T-helper 1 cell (primary cell): Measurements from ENCODE around the gene ARMH1.
"Not testable (repeated sequence)": the region's sequence is repeated elsewhere in the genome, so short reads cannot be mapped to it uniquely, and the experiment has no call there.

Experiments
- DNase-seq, 5 donors: peaks; one replicate each; pipeline ENCODE4 v3.0.0-alpha.2; 2012 to 2020

ARMH1 gene

DNA sequence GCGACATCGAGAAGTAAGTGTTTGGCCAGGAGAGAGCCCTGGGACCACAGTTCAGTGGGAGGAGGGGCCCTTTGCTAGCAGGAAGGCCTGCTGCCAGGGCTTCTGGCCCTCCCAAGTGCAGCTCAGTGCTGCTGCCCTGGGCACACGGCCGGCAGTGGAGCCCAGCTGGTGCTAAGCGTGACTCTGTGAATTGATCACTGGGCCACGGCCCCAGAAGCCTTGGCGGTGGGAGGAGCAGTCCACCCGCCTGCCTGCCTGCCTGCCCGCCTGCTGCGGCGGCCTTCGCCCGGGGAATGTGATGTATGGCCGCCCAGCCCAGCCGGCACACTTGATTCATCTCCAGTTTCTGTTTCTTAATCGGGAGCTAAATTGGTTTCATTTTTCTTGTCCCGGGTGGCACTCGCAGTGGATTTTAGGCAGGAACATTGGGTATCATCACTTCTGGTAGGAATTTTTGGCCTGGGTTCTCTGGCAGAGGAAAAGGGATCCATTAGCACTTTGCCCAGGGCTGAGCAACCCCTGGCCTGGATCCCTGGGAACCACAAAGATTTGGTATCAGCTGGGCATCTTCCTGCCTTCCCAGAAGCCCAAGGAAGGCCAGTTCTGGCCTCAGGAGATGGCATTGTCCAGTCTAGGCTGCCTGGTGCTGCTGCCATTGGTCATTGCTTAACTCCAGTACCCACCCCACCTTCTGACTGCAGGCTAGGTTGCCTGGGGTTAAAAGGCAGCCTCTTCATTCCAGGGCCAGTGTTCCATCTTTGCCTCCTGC lies 28.9 kb upstream of the ARMH1 start:
- no peak for DNase-seq

DNA sequence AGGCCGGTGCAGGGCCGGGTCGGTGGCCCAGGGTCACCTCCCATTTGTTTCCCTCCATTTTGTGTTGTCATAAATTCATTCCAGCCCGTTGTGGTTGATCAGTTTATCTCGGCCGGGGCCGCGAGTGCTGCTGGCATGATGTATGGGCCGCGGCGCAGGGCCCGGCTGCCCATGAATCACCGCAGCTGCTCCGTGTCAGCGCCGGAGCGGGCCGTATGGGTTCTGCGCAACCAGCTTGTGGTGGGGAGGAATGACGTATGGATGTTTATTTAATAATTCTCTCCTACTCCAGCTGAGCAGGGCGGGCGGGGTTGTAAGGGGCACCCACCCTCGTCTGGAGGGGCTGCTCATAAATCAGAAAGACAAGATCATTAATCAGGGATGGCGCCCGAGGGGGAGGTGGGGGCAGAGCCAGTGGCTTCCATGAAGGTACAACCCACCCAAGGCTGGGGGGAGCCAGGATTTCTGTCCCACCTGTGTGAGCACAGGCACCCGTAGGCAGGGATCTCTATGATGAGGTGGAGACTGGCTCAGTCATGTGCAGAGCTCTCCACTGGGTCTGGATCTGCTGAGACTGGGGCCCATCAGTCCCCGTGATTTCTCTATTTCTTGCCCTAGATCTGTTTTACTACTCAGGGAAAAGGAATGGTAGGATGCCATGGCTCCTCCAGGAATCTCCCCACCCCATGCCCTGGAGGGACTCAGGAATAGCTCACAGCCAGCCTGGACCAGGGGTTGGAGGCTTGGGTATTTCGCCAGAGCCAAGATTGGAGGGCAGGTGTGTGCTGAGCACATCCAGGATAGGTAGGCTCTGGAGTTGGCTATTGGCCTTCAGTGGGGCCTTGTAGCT lies 28.0 kb upstream of the ARMH1 start:
- DNase-seq: no peak

DNA sequence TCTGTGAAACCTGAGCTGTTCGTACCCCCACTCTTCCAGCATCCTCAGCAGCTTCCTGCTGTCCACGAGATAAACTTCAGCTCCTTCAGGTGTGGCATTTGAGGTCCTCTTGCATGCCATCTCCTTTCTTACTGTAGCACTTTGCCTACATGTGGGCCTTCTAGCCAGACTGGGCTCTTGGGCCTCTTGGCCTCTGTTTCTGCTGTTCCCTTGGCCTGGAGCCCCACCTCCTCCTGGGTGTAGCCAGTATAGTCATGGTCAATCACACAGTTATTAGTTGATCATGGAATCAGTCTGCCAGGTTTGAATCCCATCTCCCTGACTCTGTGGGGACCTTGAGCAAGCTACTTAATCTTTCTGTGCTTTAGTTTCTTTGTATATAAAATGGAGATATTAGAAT lies 26.6 kb upstream of the ARMH1 start:
- DNase-seq: no peak

DNA sequence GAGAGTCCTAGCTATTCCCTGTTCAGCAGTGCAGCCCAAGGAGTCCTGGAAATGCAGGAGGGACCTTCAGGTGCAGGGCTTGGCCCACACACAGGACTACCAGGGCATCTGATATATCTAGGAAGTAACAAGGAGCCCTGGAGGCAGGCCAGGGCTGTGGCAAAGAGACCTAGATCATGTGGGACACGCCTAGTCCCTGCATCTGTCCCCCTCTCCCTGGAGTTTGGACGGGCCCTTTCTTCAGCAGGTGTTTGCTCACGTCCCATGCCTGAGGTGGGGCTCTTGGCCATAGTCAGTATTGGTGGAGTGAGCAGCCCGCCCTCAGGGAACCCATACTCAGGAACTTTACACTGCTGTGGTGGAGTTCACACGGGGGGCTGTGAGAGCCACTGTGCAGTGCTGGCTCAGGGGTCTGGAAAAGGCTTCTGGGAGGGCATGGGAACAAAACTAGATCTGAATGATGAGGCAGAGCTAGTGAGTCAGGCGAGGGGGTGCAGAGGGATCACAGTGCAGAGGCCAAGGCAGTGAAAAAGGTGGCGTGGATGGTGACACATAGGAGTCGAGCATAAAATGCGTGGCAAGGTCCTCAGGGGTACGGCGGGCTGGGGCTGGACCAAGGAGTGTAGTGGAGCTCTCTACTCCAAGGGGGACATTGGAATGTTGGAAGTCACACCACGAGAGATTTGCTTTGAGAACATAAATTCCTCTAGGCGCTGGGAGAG lies 25.8 kb upstream of the ARMH1 start:
- DNase-seq: no peak

DNA sequence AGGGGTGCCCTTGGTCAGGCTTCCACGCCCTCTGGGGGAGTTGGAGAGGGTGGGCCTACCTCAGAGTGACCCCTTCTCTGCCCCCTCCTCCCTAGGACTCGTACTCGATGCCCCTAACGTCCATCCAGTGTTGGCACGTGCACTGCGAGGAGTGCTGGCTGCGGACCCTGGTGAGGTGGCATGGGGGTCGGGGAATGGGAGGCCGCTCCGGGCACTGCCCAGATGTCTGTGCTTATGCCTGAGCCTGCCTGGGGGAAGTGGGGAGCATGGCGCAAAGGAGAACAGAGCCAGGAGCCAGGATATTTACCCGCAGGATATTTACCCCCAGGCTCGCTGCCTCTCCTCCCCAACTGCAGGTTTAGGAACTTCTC lies 24.7 kb upstream of the ARMH1 start:
- DNase-seq: no peak

DNA sequence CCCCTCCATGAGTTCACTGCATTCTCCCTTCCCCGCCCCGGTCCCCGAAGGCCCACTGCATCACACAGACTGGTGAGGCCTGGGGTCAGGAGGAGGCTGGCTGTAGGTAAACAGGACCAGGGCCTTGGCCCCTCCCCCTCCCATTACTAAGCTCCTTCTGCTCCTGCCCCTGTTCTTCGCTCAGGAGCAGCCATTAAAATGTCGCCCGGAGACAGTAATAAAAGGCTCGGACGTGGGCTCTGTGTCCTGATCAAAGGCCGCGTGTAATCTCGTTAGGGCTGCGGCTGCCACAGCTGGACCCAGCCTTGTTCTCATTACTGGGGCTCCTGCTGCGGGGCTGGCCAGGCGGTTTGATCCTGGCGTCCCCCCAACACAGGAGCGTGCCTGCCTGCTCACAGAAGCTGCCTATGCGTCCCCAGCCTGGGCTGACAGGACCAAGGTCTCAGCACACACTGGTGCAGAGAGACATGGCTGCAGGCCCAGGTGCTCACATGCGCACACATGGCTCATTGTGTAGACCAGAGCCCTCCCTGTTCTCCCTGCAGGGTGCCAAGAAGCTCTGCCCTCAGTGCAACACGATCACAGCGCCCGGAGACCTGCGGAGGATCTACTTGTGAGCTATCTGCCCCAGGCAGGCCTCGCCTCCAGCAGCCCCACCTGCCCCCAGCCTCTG lies 24.2 kb upstream of the ARMH1 start:
- DNase-seq: no peak

DNA sequence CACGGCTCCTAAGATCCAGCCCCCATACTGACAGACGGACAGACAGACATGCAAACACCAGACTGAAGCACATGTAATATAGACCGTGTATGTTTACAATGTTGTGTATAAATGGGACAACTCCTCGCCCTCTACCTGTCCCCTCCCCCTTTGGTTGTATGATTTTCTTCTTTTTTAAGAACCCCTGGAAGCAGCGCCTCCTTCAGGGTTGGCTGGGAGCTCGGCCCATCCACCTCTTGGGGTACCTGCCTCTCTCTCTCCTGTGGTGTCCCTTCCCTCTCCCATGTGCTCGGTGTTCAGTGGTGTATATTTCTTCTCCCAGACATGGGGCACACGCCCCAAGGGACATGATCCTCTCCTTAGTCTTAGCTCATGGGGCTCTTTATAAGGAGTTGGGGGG lies 23.4 kb upstream of the ARMH1 start:
- DNase-seq: no peak

DNA sequence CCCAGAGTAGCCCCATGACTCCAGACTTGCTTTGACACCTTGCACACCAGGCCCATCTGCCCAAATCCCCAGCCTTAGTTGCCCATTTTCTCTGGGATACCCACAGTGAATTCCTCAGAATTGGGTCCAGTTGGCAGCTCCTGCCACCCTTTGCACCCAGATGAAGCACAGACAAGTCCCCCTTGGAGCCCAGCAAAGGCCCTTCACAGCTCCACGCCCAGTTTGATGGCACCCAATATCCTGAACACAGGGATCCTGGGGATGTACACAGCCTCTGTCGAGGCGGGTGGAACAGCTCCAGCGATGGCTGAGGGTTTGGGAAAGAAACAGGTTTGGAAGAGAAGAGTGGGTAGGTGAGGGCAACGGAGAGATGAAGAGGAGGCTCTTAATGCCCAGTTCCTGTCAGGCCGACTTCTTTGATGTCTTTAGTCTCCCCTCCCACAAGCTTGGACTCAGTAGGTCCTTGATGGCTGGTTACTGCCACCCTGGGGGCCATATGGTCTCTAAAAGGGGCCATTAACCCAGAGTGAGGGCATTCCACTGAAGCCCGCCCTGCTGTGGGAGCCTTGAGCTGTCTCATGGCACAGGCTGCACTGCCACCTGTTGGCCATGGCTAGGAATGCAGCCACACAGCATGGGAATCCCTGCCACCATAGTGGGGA lies 21.9 kb upstream of the ARMH1 start:
- DNase-seq: peak; percentile 45 to 66 (median 57)

DNA sequence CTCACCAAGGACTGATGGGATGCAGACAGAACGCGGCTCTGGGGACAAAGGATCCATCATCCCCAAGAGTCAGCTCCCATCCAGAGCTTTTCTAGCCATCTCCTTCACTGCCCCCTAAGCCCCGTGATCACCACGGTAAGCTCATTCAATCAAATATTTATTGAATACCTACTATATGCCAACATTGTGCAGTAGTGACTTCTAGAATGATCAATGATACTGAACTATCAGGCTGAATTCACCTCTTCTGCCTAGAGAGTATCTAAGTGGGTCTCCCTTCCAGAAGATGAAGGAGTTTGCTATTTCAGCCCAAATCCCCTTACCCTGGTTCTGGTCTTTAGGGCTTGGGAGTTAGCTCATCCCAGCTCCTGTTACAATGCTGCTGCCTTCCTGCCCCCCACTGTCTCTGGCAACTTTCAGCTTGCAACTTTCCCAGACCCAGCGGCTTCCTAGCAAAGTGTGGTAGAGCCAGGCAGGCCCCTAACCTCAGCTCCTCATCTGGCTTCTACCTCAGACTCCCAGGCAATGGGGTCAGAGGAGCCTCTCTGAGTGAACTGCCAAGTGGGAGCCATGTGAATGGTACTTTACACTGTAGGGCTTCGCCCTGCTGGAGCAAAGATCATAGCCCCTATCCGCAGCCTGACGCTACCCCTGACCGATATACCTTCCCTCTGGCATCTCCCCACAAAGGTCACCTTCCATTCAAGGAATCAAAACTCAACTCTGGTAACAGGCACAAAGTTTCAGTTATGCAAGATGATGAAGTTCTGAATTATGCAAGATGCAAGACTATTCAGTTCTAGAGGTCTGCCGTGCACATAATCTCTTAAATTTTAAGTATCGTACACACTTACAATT lies 21.2 kb upstream of the ARMH1 start:
- no peak for DNase-seq

DNA sequence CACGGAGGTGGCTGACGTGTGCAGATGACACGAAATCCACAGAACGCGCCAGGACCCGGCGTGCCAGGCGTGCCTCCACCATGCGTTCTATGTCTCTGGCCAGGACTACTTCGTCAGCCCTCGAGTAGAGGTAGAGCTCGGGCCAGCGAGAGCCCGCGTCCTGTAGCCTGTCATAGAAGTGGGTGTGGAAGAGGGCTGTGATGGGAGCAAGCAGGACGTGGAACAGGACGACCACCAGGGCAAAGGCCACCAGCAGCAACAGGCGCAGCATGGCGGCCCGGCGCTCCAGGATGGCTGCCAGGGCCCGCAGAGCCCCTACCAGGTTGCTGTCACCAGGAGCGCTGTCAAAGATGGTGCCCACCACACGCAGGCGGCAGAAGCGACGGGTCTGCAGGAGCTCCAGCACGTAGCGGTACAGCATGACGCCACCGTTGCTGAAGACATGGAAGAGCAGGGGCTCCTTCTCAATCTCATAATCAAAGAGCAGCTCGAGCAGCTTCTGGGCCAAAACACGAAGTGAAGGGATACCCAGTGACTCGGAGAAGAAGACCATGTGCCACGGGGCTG lies 19.8 kb upstream of the ARMH1 start:
- DNase-seq: no peak

DNA sequence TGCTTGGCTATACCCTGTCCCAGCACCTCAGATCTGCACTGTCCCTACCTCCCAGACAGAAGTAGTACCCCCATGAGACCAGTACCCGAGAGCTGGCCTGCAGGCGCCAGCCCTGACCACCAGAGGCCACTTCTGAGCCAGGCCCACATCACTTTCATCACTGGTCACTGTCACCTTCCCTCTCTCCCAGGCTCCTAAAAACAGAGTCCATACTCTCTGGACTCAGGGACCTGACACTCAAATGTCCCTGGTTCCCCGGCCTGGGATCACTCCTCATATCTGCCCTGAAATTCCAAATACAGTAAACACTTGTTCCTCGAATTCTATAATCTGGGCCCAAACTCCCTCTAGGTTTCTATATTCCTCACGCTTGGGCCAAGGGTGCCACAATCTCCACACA lies 18.9 kb upstream of the ARMH1 start:
- no peak for DNase-seq

DNA sequence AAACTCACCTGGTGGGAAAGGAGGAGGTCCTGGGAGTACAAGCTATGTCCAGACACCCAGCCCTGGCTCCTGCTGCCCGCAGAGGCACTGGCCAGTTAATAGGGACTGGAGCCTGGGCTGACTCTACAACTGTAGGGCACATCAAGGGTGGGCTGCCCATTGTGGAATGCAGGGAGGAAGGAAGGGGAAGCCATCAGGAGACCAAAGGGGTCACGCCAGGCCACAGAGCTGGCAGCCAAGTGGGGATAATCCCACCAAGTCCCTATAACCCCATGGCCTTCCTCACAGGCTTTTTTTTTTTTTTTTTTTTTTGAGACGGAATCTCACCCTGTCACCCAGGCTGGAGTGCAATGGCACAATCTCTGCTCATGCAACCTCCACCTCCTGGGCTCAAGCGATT lies 14.9 kb upstream of the ARMH1 start:
- no peak for DNase-seq

DNA sequence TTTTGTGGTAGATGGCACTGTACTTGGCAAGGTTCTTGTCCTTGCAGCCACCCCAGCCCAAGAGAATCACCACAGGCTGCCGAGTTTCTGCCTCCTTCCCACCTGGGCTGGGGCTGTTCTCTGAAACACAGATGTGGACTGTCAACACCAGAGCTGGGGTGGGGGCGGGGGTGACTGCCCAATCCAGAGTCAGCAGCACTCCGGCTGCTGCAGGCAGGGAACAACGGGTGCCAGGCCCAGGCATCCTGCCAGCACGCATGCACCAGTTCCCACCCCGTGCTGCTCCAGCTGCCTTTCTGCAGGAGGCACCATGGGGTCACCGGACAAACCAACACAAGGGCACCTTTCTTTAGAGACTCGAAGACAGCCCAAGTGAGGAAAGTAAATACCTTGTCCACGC lies 14.3 kb upstream of the ARMH1 start:
- no peak for DNase-seq

DNA sequence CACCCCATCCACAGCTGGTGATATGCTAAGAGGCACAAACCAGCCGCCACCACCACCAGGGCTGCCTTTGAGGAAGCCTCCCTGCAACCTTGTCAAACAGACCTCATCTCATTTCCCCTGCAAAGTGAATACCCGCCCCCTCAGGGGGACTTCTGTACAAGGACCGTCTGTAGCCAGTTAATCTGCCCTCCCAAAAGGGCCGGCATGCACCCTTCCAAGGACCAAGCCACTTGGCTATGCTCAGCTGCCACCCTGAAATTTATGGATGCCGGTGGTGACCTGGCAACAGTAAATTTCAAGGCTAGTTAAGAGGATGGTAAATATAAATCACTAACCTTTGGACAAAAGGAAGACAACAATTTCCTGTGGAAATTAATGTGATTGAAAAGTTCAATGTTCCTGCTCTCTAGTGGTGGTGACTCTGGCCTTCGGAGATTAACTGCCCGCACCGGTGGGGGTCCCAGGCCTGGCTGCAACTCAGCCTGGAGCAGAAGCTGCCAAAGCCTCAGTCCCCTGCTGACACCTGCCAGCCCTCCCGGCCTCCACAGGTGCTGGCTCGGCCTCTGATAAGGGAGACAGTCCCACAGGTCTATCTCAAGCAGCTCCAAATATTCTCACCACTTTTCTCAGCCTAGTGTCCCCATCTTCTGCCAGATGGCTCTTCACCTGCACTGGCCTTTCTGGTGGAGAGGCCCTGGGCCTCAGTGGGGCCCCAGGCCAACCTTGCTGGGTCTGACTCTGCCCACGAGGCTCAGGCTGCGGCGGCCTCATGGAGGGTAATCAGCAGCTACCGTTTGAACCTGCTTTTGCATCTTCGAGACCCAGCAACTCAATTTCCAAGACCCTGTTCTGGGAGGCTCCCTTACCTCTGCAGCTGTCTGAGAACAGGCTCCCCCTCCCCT lies 12.5 kb upstream of the ARMH1 start:
- no peak for DNase-seq

DNA sequence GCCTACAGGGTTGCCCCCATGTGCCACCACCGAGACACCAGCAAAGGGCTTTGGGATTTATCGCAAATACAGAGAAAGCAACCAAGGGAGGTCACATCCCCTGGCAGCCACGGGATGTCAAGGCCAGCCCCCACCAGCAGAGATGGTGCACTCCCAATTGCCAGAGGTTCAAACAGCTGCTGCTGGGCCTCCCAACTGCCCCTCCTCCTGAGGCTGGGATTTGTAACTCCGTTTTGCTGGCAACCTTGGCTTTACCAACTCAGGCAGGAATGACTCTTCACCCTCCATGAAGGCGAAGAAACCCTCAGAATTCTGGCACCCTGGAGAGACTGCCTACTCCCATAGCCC lies 11.9 kb upstream of the ARMH1 start:
- DNase-seq: no peak

DNA sequence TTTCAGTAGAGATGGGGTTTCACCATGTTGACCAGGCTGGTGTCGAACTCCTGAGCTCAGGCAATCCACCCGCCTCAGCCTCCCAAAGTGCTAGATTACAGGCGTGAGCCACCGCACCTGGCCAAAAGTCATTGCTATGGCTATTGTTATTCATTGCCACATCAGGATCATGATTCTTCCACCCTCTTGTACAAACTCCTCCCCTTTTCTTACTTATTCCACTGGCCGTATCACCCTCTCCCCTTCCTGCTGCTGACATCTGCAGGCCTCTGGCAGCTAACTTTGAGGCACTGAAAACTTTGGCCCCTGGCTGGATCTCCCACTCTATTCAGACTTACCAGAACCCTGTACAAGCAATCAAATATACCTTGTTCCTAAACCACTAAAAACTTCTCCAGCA lies 11.1 kb upstream of the ARMH1 start:
- no peak for DNase-seq

DNA sequence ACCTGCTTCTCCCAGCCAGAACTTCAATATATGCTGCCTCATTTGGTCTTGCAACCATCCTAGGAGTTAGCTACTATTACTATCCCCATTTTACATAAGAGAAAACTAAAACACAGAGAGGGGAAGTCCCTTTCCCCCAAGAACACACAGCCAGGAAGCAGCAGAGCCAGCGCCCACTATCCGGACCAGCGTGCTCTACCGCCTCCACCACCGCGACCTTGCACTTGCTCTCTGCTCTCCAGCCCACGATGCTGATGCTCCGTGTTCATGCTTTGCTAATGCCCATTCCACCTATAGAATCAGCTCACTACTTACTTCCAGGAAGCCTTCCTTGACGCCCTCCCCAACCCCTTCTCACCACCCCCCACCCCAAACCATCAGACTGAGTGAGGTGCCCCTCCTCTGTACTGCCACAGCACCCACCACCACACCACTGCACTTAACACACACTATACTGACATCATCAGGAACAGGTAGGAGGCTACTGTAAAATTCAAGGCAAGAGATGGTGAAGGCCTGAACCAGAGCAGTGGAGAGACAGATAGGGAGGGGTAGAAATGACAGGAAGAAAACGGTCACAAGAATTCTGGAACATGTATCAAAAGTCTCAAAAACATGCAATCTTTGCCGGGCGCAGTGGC lies 9.7 kb upstream of the ARMH1 start:
- no peak for DNase-seq

DNA sequence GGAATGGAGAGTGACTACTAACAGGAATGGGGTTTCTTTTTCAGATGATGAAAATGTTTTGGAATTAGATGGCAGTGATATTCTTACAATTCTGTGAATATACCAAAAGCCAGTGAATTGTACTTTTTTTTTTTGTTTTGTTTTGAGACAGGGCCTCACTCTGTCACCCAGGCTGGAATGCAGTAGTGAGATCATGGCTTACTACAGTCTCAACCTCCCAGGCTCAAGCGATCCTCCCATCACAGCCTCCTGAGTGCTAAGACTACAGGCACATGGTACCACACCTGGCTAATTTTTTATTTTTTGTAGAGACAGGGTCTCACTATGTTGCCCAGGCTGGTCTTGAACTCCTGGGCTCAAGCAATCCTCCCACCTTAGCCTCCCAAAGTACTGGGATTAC lies 7.8 kb upstream of the ARMH1 start:
- not testable (repeated sequence) for DNase-seq

DNA sequence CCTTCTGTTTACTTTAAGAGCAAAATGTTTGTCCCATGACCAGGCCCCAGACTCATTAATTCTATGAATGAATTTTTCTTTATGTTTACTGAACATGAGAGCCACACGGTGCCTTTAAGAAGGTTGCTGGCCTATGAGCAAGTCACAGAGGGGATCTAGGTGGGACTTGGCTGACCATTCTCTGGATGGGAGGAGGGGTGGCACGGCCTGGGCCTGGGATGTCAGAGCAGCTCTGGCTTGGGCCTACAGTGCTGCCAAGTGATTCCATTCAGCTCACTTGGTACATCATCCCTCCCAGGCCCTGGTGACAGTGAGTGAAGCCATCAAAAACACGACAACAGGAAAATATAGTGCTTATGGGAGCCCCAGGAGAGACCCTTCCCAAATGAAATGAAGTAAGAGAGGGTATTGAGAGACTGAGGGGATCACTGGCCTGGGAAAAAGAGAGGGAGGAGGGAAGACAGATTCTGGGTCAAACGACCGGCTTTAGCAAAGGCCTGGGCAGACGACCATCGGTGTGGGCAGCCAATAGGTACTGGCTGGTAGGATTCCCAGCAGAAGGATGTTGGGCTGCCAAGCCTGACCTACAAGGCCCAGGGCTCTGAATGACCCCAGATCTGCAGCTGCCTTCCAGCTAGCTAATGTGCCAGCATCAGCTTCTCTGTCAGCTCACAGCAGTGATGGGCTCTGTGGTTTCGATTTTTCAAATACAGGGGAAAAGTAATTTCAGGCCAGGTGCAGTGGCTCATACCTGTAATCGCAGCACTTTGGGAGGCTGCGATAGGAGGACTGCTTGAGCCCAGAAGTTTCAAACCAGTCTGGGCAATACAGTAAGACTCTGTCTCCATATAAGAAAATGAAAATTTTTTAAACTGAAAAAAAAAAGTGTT lies 3.5 kb upstream of the ARMH1 start:
- DNase-seq: no peak
